ENCODE data around the gene ARHGEF3.

Gene ARHGEF3

GRCh38 chr3:56825567-56826438 lies 24.1 kb upstream of the ARHGEF3 start:
- Histone ChIP-seq H3K9me3 (replicated peaks in 1 of 11) (no peaks in the 10 kb centered on the region), H3K4me2 (peak overlapping the region in 5 of 11 experiments; percentile 19 to 85 (median 73); a peak in 5 of 22 replicates)

GRCh38 chr3:56823984-56824703 lies 22.4 kb upstream of the ARHGEF3 start:
- H3K27ac ChIP-seq: no peak overlapping the region
- no peaks in the 10 kb centered on the region for H3K36me3 ChIP-seq
- H3K4me3 ChIP-seq: no peak overlapping the region
- no peaks in the 10 kb centered on the region for H3K9me3 ChIP-seq (replicated peaks in 1 of 11)
- H3K9ac ChIP-seq: no peak overlapping the region
- peaks cover 0 to 31% (median 13%) of the 10 kb centered on the region in 10 experiments; a peak in 13 of 20 replicates for H3K4me1 ChIP-seq
- H3K27me3 ChIP-seq: peaks cover 0 to 52% (median 0%) of the 10 kb centered on the region in 11 experiments; a peak in 8 of 22 replicates
- H4K20me1 ChIP-seq: no peaks in the 10 kb centered on the region
- H3K4me2 ChIP-seq: no peak overlapping the region; a peak in 1 of 22 replicates
- no peak for TF ChIP-seq Cebpa-rat (IDR thresholded peaks at IDR 0.05)

More at GRCh38 chr3:56825567-56826438, 24.1 kb upstream of the ARHGEF3 start:
- peaks cover 0 to 69% (median 0%) of the 10 kb centered on the region in 11 experiments; a peak in 9 of 22 replicates for H3K27me3 ChIP-seq
- no peaks in the 10 kb centered on the region for H3K36me3 ChIP-seq
- no peak overlapping the region for H3K9ac ChIP-seq
- H3K27ac ChIP-seq: no peak overlapping the region
- no peak for TF ChIP-seq Cebpa-rat (IDR thresholded peaks at IDR 0.05)
- H3K4me3 ChIP-seq: no peak overlapping the region
- H3K4me1 ChIP-seq: peaks cover 0 to 31% (median 13%) of the 10 kb centered on the region in 10 experiments; a peak in 13 of 20 replicates
- no peaks in the 10 kb centered on the region for H4K20me1 ChIP-seq

- Histone ChIP-seq H3K9ac (no peak overlapping the region), H3K27ac (no peak overlapping the region), H3K27me3 (peaks cover 0 to 48% (median 0%) of the 10 kb centered on the region in 11 experiments; a peak in 6 of 22 replicates), H3K36me3 (no peaks in the 10 kb centered on the region), H3K4me3 (no peak overlapping the region), H4K20me1 (no peaks in the 10 kb centered on the region), H3K4me2 (no peak overlapping the region), H3K4me1 (peaks cover 0 to 31% (median 13%) of the 10 kb centered on the region in 10 experiments; a peak in 13 of 20 replicates), H3K9me3 (replicated peaks in 1 of 11) (no peaks in the 10 kb centered on the region)
- TF ChIP-seq Cebpa-rat (IDR thresholded peaks at IDR 0.05): no peak
Observed at GRCh38 chr3:56823421-56823926, 21.7 kb upstream of the ARHGEF3 start.

- TF ChIP-seq Cebpa-rat (IDR thresholded peaks at IDR 0.05): no peak
- Histone ChIP-seq H3K9me3 (replicated peaks in 1 of 11) (no peaks in the 10 kb centered on the region), H3K9ac (no peak overlapping the region), H3K27me3 (peaks cover 0 to 49% (median 0%) of the 10 kb centered on the region in 11 experiments; a peak in 6 of 22 replicates), H3K4me3 (no peak overlapping the region), H3K4me2 (no peak overlapping the region), H3K36me3 (no peaks in the 10 kb centered on the region), H3K4me1 (peaks cover 0 to 24% (median 11%) of the 10 kb centered on the region in 10 experiments; a peak in 13 of 20 replicates), H4K20me1 (no peaks in the 10 kb centered on the region), H3K27ac (no peak overlapping the region)
Observed at GRCh38 chr3:56822501-56822900, 20.8 kb upstream of the ARHGEF3 start.

- no peaks in the 10 kb centered on the region for H3K36me3 ChIP-seq
- TF ChIP-seq Cebpa-rat (IDR thresholded peaks at IDR 0.05): no peak
- H3K27me3 ChIP-seq: peaks cover 0 to 24% (median 0%) of the 10 kb centered on the region in 11 experiments; a peak in 5 of 22 replicates
- no peak overlapping the region for H3K4me3 ChIP-seq
- peaks cover 0 to 21% (median 0%) of the 10 kb centered on the region in 10 experiments; a peak in 4 of 20 replicates for H3K4me1 ChIP-seq
- no peak overlapping the region for H3K9ac ChIP-seq
- no peak overlapping the region for H3K27ac ChIP-seq
- H3K4me2 ChIP-seq: no peak overlapping the region
- H4K20me1 ChIP-seq: no peaks in the 10 kb centered on the region
- no peaks in the 10 kb centered on the region for H3K9me3 ChIP-seq (replicated peaks in 1 of 11)
Observed at GRCh38 chr3:56819016-56819809, 17.5 kb upstream of the ARHGEF3 start.

- Histone ChIP-seq H3K4me1 (peaks cover 5 to 26% (median 8%) of the 10 kb centered on the region in 10 experiments; a peak in 18 of 20 replicates), H4K20me1 (no peaks in the 10 kb centered on the region), H3K4me2 (no peak overlapping the region), H3K27me3 (peaks cover 0 to 16% (median 0%) of the 10 kb centered on the region in 11 experiments; a peak in 3 of 22 replicates), H3K9ac (no peak overlapping the region), H3K4me3 (no peak overlapping the region), H3K9me3 (replicated peaks in 1 of 11) (no peaks in the 10 kb centered on the region), H3K27ac (no peak overlapping the region), H3K36me3 (no peaks in the 10 kb centered on the region)
- no peak for TF ChIP-seq Cebpa-rat (IDR thresholded peaks at IDR 0.05)
Observed at GRCh38 chr3:56818156-56818985, 16.6 kb upstream of the ARHGEF3 start.

GRCh38 chr3:56817646-56818045 lies 15.9 kb upstream of the ARHGEF3 start:
- Histone ChIP-seq H3K4me3 (no peak overlapping the region), H4K20me1 (no peaks in the 10 kb centered on the region), H3K27me3 (peaks cover 0 to 9% (median 0%) of the 10 kb centered on the region in 11 experiments; a peak in 1 of 22 replicates), H3K9me3 (replicated peaks in 1 of 11) (no peaks in the 10 kb centered on the region), H3K4me2 (no peak overlapping the region; a peak in 1 of 22 replicates), H3K9ac (no peak overlapping the region), H3K36me3 (no peaks in the 10 kb centered on the region), H3K27ac (no peak overlapping the region), H3K4me1 (peaks cover 8 to 34% (median 14%) of the 10 kb centered on the region in 10 experiments; a peak in 18 of 20 replicates)
- no peak for TF ChIP-seq Cebpa-rat (IDR thresholded peaks at IDR 0.05)

Data from BLaER1 treated with 17β-estradiol and CSF1 and Interleukin-3, amounts not matched to agents 10 nM and 100 nM (cell line).